HFF-Myc (cell line): ENCODE measurements around the gene ZNF175.

Experiments used
- DNase-seq: peaks from one replicate; pipeline ENCODE4 v3.0.0-alpha.2; 2011; ENCODE audit warnings: low read depth; ENCODE audit errors: extremely low read depth
- H3K4me3 ChIP-seq: replicated peaks from 2 replicates; pipeline ENCODE4 v1.5.1; 2011; ENCODE audit warnings: low read depth, mild to moderate bottlenecking, control low read depth, low read length
- CTCF ChIP-seq: IDR thresholded peaks from 2 replicates; pipeline ENCODE4 v1.5.1; 2012; ENCODE audit warnings: mild to moderate bottlenecking, low read depth, low read length, control low read depth; ENCODE audit errors: missing control alignments

ZNF175 gene

GRCh38 chr19:51544038-51544437 is 27.0 kb upstream of the ZNF175 start:
- H3K4me3 ChIP-seq = no peak overlapping the region
- DNase-seq = no peak
- TF ChIP-seq CTCF = no peak

GRCh38 chr19:51546107-51546649 is 24.9 kb upstream of the ZNF175 start:
- no peak for TF ChIP-seq CTCF

GRCh38 chr19:51546650-51547396 is 24.3 kb upstream of the ZNF175 start:
- TF ChIP-seq CTCF = no peak
- no peak overlapping the region for H3K4me3 ChIP-seq
- no peak for DNase-seq

More at GRCh38 chr19:51546107-51546649, 24.9 kb upstream of the ZNF175 start:
- no peak overlapping the region for H3K4me3 ChIP-seq
- DNase-seq = no peak

- no peak for TF ChIP-seq CTCF
- no peak overlapping the region for H3K4me3 ChIP-seq
- DNase-seq = no peak
These were observed 23.5 kb upstream of the ZNF175 start for GRCh38 chr19:51547397-51548212.

GRCh38 chr19:51548213-51548651 is 22.9 kb upstream of the ZNF175 start:
- no peak for TF ChIP-seq CTCF
- DNase-seq = no peak
- H3K4me3 ChIP-seq = no peak overlapping the region

- no peak overlapping the region for H3K4me3 ChIP-seq
- no peak for TF ChIP-seq CTCF
- no peak for DNase-seq
These were observed 22.2 kb upstream of the ZNF175 start for GRCh38 chr19:51548891-51549305.
